CD14-positive monocyte (primary cell): ENCODE measurements around the gene SNAPC4. TPM values are rescaled to one million over a fixed set of nuclear protein-coding genes. Genes with fewer than 3 reads are reported as not detected.

Experiments used
- DNase-seq, 3 donors: peaks; one replicate each; pipeline ENCODE4 v3.0.0-alpha.2; 2011 to 2022
- H2AFZ ChIP-seq: 2 replicates; pipeline ENCODE4 v1.6.0; 2012; ENCODE audit warnings: mild to moderate bottlenecking, low read depth, low read length, inconsistent platforms; ENCODE audit not compliant: insufficient read depth, poor library complexity, severe bottlenecking
- H3K27ac ChIP-seq, 2 donors: 1 replicate in 1 of 2; 2 replicates in 1 of 2; pipeline ENCODE4 v1.5.1; 2012 to 2013; ENCODE audit warnings: low read length in 2 of 2, control low read depth in 1 of 2, inconsistent platforms in 1 of 2, low read depth in 1 of 2, mild to moderate bottlenecking in 1 of 2
- H3K27me3 ChIP-seq, 2 donors: one replicate each; pipeline versions ENCODE4 v1.6.0 to v1.6.1; 2011 to 2013; ENCODE audit warnings: low read length in 2 of 2; ENCODE audit not compliant: control insufficient read depth in 2 of 2, insufficient read depth in 2 of 2
- H3K36me3 ChIP-seq, 2 donors: replicated peaks in 1 of 2; 1 replicate in 1 of 2; 2 replicates in 1 of 2; pipeline versions ENCODE4 v1.5.1 to v1.6.1; 2012 to 2013; ENCODE audit warnings: low read length in 2 of 2, control low read depth in 1 of 2, inconsistent platforms in 1 of 2, mild to moderate bottlenecking in 1 of 2; ENCODE audit not compliant: insufficient read depth in 2 of 2, control insufficient read depth in 1 of 2
- H3K4me1 ChIP-seq, 2 donors: 1 replicate in 1 of 2; 2 replicates in 1 of 2; pipeline versions ENCODE4 v1.5.1 to v1.6.1; 2012 to 2013; ENCODE audit warnings: low read length in 2 of 2, control low read depth in 1 of 2, inconsistent platforms in 1 of 2, mild to moderate bottlenecking in 1 of 2, moderate library complexity in 1 of 2; ENCODE audit not compliant: insufficient read depth in 2 of 2, control insufficient read depth in 1 of 2
- H3K4me2 ChIP-seq: replicated peaks from 2 replicates; pipeline ENCODE3; 2012; ENCODE audit warnings: low read length, moderate library complexity, mild to moderate bottlenecking; ENCODE audit not compliant: poor library complexity, severe bottlenecking; ENCODE audit errors: extremely low read depth
- H3K4me3 ChIP-seq, 3 experiments: fragments of 200-600 bp in 1 of 3; sonication (generic) in 1 of 3; replicated peaks in 1 of 3; 1 replicate in 2 of 3; 2 replicates in 1 of 3; pipeline ENCODE4 v1.5.1; 2011 to 2013; ENCODE audit warnings: low read length in 3 of 3, mild to moderate bottlenecking in 3 of 3, control low read depth in 2 of 3, low read depth in 2 of 3, inconsistent platforms in 1 of 3, moderate library complexity in 1 of 3
- H3K79me2 ChIP-seq: 2 replicates; pipeline ENCODE4 v1.6.0; 2012; ENCODE audit warnings: mild to moderate bottlenecking, control low read depth, inconsistent platforms, low read length, moderate library complexity; ENCODE audit not compliant: insufficient read depth
- H3K9ac ChIP-seq: 2 replicates; pipeline ENCODE4 v1.6.0; 2017; ENCODE audit warnings: low read length, mild to moderate bottlenecking; ENCODE audit not compliant: insufficient read depth, poor library complexity, severe bottlenecking
- H3K9me3 ChIP-seq, 2 donors: replicated peaks in 1 of 2; 1 replicate in 1 of 2; 2 replicates in 1 of 2; pipeline versions ENCODE4 v1.5.1 to v1.6.1; 2012 to 2013; ENCODE audit warnings: low read length in 2 of 2, control low read depth in 1 of 2; ENCODE audit not compliant: control insufficient read depth in 1 of 2, insufficient read depth in 1 of 2
- H4K20me1 ChIP-seq: 2 replicates; pipeline ENCODE4 v1.6.0; 2012; ENCODE audit warnings: mild to moderate bottlenecking, low read length, control low read depth, moderate library complexity; ENCODE audit not compliant: insufficient read depth
- H3K27ac Mint-ChIP-seq, 7 donors: one replicate each; pipeline ENCODE4 v1.8.0; 2020; ENCODE audit warnings: mild to moderate bottlenecking in 7 of 7, mixed read lengths in 7 of 7, moderate library complexity in 6 of 7, inconsistent platforms in 2 of 7
- H3K27me3 Mint-ChIP-seq, 3 donors: one replicate each; pipeline ENCODE4 v1.8.0; 2021 to 2022; ENCODE audit warnings: low read depth in 3 of 3, mild to moderate bottlenecking in 3 of 3, mixed read lengths in 3 of 3, moderate library complexity in 3 of 3, inconsistent platforms in 1 of 3
- H3K36me3 Mint-ChIP-seq, 2 donors: one replicate each; pipeline ENCODE4 v1.8.0; 2020; ENCODE audit warnings: mixed read lengths in 2 of 2, inconsistent platforms in 1 of 2, mild to moderate bottlenecking in 1 of 2
- H3K4me1 Mint-ChIP-seq: one replicate; pipeline ENCODE4 v1.8.0; 2020; ENCODE audit warnings: mild to moderate bottlenecking, mixed read lengths
- H3K4me3 Mint-ChIP-seq, 2 donors: one replicate each; pipeline ENCODE4 v1.8.0; 2020; ENCODE audit warnings: mild to moderate bottlenecking in 2 of 2, mixed read lengths in 2 of 2, moderate library complexity in 1 of 2
- H3K9me3 Mint-ChIP-seq, 7 donors: one replicate each; pipeline ENCODE4 v1.8.0; 2020 to 2022; ENCODE audit warnings: mixed read lengths in 7 of 7, mild to moderate bottlenecking in 6 of 7, moderate library complexity in 6 of 7, inconsistent platforms in 2 of 7
- WGBS: methylation state at CpG from one replicate; pipeline ENCODE4 v1.1.5; 2013; ENCODE audit warnings: missing lambda C conversion rate; ENCODE audit not compliant: insufficient coverage; 5-methylcytosine and 5-hydroxymethylcytosine counted together
- intact Hi-C, 2 donors: fragments of 100-400 bp; cut with micrococcal nuclease; formaldehyde crosslinking; loops; one replicate each; pipeline versions ENCODE4 v1.15.0 to v1.15.1; 2023
- polyA plus RNA-seq, 3 donors: library from polyadenylated mRNA; depleted of rRNA in 1 of 3; unstranded in 2 of 3; stranded (reverse) in 1 of 3; fragments of 300-500 nt in 2 of 3; fragments of >200 nt in 1 of 3; fragmentation: Illumina TruSeq in 2 of 3; gene quantifications; 1 replicate in 2 of 3; 2 replicates in 1 of 3; pipeline ENCODE4 v1.2.3, GENCODE V29; 2012 to 2021
- TF ChIP-seq, protein P1 (sequence below): fragments of 200-600 bp; IDR thresholded peaks from one replicate; pipeline ENCODE4 v1.8.0; 2022; ENCODE audit warnings: antibody characterized with exemption, mild to moderate bottlenecking

Gene SNAPC4
- polyA plus RNA-seq, 3 donors, result 0.59 to 6.7 (median 1.2) TPM

DNA sequence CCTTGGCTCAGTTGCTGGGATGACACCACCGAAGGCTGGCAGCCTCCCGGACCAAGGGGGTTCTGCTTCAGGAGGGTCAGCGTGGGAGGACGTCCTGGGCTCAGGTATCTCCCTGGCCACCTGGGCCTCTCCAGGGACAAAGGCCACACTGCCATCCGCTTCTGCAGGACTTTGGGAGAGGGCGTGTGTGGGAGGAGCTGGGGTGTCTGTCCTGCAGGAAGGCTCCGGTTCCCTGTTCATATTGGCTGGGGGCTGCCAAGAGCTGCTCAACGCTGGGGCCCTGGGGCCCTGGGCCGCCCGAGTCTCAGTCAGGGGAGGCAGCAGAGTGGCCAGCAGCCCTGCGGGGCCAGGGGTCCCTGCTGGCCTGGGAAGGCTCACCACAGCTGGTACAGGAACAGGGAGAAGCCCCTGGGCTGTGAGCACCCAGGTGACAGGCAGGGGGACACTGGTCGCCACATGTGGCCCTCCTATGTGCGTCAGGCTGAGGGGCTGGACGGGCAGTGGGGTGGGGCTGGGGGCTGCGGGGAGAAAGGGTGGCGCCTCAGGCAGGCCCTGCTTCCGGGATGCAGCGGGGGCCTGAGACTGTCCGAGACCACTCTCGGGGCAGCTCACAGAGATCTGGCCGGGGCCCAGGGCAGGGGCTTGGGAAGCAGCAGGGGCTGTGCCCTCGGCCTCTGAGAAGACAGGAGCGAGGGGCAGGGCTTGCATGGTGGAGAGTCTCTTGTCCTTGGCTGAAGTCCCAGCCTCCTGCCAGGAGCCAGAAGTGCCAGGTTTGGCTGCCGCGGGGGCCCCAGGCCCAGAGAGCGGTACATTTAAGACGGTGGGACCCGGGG lies 21.6 kb downstream of the SNAPC4 start:
- Histone ChIP-seq H3K36me3 (peaks cover 44 to 54% of the 10 kb centered on the region in 2 donors), H3K27ac (no peak overlapping the region), H3K79me2 (peaks cover under 1% of the 10 kb centered on the region), H3K9ac (no peak overlapping the region), H4K20me1 (no peaks in the 10 kb centered on the region), H3K4me1 (peaks cover 24 to 29% of the 10 kb centered on the region in 2 donors), H2AFZ (no peak overlapping the region), H3K4me3 (no peak overlapping the region), H3K27me3 (no peaks in the 10 kb centered on the region), H3K4me2 (no peak overlapping the region), H3K9me3 (no peaks in the 10 kb centered on the region)
- no peak for DNase-seq
- WGBS, result 97% methylated on average over 23 of the region's 28 CpGs
- peaks cover 16% of the 10 kb centered on the region for H3K4me1 Mint-ChIP-seq
- intact Hi-C loops, result no loop called here
- H3K27me3 Mint-ChIP-seq, result no peaks in the 10 kb centered on the region
- no peaks in the 10 kb centered on the region for H3K9me3 Mint-ChIP-seq
- peaks cover 18 to 44% of the 10 kb centered on the region in 2 donors for H3K36me3 Mint-ChIP-seq
- TF ChIP-seq, protein P1, sequence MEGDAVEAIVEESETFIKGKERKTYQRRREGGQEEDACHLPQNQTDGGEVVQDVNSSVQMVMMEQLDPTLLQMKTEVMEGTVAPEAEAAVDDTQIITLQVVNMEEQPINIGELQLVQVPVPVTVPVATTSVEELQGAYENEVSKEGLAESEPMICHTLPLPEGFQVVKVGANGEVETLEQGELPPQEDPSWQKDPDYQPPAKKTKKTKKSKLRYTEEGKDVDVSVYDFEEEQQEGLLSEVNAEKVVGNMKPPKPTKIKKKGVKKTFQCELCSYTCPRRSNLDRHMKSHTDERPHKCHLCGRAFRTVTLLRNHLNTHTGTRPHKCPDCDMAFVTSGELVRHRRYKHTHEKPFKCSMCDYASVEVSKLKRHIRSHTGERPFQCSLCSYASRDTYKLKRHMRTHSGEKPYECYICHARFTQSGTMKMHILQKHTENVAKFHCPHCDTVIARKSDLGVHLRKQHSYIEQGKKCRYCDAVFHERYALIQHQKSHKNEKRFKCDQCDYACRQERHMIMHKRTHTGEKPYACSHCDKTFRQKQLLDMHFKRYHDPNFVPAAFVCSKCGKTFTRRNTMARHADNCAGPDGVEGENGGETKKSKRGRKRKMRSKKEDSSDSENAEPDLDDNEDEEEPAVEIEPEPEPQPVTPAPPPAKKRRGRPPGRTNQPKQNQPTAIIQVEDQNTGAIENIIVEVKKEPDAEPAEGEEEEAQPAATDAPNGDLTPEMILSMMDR, result no peak
- H3K4me3 Mint-ChIP-seq, result no peak overlapping the region
- no peak overlapping the region for H3K27ac Mint-ChIP-seq

DNA sequence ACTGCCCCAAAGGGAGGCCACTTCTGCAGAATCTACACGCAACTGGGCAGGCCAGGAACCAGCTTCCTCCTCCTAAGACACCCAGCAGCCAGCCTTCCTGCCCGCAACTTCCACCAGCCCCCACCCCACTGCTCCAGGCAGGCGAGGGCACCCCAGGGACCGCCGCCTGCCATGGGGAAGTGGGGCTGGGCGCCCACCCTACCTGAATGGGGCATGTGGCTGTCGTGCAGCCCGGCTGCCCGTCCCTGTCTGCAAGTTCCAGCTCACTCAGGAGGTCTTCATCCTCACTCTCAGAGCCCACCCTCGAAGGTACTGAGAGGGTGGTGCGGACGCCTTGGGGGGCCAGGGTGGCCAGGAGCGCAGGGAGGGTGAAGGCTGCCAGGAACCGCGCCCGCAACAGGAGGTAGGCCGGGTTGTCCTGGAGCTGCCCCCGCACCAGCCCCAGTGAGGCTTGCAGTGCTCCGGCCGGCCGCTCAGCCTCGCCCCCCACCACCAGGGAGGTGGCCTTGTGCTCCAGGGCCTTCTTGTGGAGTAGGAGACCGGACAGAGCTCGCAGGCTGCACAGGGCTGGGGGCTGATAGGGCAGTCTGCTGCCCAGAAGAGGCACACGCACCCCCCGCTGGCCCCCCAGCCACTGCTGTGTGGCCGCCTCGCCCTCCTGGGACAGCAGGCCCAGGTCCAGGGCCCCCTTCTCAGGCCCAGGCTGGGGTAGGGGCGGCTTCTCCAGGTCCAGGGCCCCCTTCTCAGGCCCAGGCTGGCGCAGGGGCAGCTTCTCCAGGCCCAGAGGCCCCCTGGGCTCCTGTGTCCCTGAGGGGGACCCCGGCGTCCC lies 22.4 kb downstream of the SNAPC4 start:
- Histone ChIP-seq H4K20me1 (no peaks in the 10 kb centered on the region), H3K79me2 (peaks cover 9% of the 10 kb centered on the region), H3K27me3 (no peaks in the 10 kb centered on the region), H3K9ac (peak overlapping the region; percentile 49), H3K4me1 (peaks cover 28 to 37% of the 10 kb centered on the region in 2 donors), H3K36me3 (peaks cover 36 to 46% of the 10 kb centered on the region in 2 donors), H3K9me3 (no peaks in the 10 kb centered on the region), H2AFZ (no peak overlapping the region), H3K4me2 (peak overlapping the region; percentile 19), H3K27ac (peak overlapping the region; percentile 46 to 48), H3K4me3 (no peak overlapping the region)
- no peak overlapping the region for H3K4me3 Mint-ChIP-seq
- intact Hi-C loops, result no loop called here
- peak overlapping the region in 4 of 7 donors; percentile 10 to 69 (median 36) for H3K27ac Mint-ChIP-seq
- peaks cover 23% of the 10 kb centered on the region for H3K4me1 Mint-ChIP-seq
- WGBS, result 92% methylated on average over 19 of the region's 32 CpGs
- TF ChIP-seq, protein P1, result no peak
- peak in 2 of 3 donors; percentile 23 to 39 for DNase-seq
- H3K27me3 Mint-ChIP-seq, result no peaks in the 10 kb centered on the region
- no peaks in the 10 kb centered on the region for H3K9me3 Mint-ChIP-seq
- peaks cover 13 to 38% of the 10 kb centered on the region in 2 donors for H3K36me3 Mint-ChIP-seq
